HuH-7 (cell line): ENCODE measurements around the gene NEDD4L.
A peak's percentile ranks its signal among the peaks of the same experiment; 100 is the strongest.
"Not testable (repeated sequence)": the region's sequence is repeated elsewhere in the genome, so short reads cannot be mapped to it uniquely, and the experiment has no call there.

Experiments
- DNase-seq: peaks from one replicate; pipeline ENCODE4 v3.0.0; 2011; ENCODE audit warnings: low spot score

Gene NEDD4L

DNA sequence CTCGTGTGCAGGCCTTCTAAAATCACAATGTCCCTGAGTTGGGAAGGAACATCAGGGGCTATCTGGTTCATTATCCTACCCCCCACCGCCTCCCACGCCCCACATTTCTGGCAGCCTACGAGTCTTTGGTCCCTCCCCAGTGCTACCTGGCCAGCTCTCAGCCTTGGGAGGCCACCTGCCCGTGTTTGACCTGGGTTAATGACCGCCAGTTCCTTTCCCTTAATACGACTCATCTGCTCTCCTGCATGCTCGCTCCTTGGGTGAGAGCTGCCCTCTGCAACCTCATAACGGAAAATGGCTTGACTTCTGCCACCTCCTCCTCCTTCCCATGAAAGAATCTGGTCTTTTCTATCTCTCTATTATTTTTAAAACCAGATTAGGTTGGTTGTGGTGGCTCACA lies 112.5 kb downstream of the NEDD4L start:
- no peak for DNase-seq

GRCh38 chr18:58157237-58157636 lies 113.2 kb downstream of the NEDD4L start:
- DNase-seq: no peak

- no peak for DNase-seq
Measured at GRCh38 chr18:58158008-58158407, 114.0 kb downstream of the NEDD4L start.

DNA sequence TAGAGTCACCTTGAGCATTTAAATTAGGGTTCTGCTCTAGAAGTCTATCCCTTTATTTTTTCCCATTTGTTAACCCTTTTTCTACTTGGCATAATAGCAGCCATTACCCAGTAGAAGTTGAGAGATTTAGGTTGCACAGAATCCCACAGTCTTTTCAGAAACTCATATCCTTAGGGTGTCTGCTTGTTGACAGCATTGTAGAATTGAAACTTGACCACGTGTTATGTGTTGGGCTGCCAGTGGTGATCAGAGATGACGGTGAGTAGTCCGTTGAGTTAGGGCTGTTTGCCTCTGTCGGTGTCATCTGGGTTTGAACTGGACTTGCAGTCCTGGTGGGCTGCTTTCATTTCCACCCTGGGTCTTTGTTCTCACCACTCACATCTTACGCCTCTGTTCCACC lies 114.4 kb downstream of the NEDD4L start:
- no peak for DNase-seq

- no peak for DNase-seq
Measured at GRCh38 chr18:58161659-58162058, 117.6 kb downstream of the NEDD4L start.

DNA sequence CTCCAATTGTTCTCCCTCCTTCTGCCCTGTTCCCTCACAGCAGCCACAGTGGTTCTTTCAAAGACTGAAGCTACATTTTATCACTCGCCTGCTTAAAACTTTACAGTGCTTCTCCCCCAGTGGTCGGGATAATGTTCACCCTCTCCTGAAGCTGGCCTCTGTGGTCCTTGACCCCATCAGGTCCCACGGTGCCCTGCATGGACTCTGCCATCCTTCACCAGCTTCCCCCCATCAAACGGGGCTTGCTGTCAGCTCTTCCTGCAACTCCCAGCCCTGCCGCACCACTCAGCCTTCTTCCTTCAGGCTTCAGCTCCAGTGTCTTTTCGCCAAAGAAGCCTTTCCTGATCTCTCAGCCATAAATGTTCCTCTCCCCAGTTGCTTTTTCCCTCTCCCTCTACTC lies 118.1 kb downstream of the NEDD4L start:
- no peak for DNase-seq

DNA sequence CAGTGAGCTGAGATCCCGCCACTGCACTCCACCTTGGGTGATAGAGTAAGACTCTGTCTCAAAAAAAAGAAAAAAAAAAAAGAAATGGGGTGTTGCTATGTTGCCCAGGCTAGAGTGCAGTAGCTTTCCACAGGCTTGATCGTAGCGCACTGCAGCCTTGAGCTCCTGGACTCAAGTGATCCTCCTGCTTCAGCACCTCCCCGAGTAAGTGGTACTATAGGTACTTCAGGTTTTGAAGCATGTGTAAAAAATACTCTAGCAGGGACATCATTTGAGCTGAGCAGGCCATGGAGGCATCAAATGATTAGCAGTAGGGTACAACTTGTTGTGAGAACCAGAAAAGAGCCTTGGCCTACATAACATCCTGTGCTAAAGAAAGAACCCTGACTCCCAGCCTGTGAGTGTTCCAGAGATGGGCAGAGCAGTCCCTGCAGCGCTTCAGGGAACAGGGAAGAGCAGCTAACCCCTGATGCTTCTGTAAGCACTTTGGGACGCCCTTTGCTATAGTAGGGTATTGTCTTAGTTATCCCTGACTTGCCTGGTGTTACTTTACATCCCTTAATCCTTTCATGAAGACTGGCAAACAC lies 119.1 kb downstream of the NEDD4L start:
- DNase-seq: no peak

- no peak for DNase-seq
Measured at GRCh38 chr18:58166278-58166844, 122.3 kb downstream of the NEDD4L start.

- no peak for DNase-seq
Measured at GRCh38 chr18:58167073-58167472, 123.0 kb downstream of the NEDD4L start.

DNA sequence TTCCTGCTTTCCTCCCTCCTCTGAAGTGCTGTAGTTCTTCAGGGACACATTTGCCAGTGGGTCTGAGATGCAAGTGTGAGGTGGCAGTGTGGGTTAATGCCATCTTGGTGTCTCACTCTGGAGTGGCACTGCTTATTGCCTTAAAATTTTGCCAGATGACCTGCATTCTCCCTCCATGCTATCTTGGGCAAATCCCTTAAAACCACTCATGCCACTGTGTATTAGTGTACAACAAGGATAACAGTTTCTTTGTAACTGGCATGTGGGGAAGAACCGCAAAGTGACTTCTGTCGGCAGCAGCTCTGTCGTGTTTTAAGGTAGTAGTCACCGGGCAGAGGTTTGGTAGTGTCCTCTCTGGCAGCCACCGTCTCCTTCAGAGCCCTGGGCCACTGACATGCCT lies 124.2 kb downstream of the NEDD4L start:
- DNase-seq: no peak

DNA sequence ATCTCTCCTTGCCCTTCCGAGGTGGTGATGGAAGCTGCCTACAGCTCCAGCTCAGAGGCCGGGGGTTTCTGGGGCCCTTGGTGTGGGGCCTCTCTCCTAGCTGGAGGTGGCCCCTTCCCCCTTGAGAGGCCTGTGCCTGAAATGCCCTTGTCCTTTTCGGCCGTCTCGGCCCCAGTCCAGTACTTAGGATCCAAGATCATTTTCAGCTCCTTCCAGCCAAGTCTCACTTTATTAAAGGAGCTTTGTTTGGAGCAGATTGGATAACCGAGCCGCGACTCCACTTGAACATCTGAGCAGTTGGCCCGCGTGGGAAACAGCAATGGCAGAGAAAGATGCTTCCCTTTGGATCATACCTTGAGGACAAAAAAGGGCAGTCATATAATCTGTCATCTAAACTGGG lies 125.0 kb downstream of the NEDD4L start:
- no peak for DNase-seq

GRCh38 chr18:58169472-58169871 lies 125.4 kb downstream of the NEDD4L start:
- DNase-seq: no peak

- not testable (repeated sequence) for DNase-seq
Measured at GRCh38 chr18:58170036-58170435, 126.0 kb downstream of the NEDD4L start.

DNA sequence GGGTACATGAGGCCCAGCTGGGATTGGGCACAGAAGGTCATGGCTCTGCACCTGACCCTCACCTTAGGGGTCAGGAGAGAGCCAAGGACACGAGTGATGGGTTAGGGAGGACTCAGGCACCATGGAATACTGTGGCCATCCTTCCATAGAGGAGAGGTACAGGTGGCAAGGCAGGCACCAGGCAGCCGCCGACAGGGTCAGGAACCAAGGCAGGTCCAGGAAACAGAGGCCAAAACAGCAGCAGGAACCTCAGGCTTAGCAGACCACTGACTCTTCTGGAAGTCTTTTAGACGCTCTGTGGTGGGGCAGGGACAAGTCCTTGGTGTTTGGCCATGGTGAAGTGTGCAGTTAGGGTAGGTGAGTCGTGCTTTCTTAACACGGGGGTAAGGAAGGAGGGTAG lies 128.0 kb downstream of the NEDD4L start:
- DNase-seq: no peak

DNA sequence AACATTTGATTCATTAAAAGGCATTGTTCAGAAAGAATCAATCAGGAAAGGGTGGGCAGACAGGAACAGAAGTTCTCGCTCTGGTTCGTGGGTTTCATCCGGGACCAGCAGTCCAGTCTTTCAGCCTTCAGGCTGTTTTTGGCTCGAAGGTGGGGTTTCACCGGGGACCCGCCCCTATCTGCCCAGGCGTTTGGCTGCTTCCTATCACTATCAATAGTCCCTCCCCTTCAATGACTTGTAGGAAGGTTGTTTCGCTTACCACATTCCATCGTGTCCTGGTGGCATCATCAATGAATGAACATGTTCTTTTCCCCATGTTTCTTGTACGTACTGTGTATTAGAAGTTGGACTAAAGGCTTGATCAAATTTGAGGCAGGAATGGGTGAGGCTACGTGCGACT lies 130.3 kb downstream of the NEDD4L start:
- no peak for DNase-seq

GRCh38 chr18:58175122-58175785 lies 131.2 kb downstream of the NEDD4L start:
- no peak for DNase-seq

DNA sequence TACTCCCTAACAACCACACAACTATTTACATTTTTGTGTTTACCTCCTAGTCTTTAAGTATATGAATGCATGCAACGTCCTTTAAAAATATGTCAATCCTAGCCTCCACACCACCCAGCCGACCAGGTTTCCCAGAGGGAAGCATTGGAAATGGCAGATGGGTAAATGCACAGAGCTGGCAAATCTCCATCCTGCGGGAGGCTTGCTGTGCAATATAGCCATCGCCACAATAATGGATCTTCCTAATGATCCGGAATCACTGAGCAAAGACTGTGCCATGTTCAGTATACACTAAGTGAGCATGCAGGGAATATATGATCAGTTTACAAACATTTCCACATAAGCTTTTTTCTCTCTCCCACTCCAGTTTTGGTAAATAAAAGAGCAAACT lies 131.8 kb downstream of the NEDD4L start:
- no peak for DNase-seq

- no peak for DNase-seq
Measured at GRCh38 chr18:58177004-58177717, 133.1 kb downstream of the NEDD4L start.

DNA sequence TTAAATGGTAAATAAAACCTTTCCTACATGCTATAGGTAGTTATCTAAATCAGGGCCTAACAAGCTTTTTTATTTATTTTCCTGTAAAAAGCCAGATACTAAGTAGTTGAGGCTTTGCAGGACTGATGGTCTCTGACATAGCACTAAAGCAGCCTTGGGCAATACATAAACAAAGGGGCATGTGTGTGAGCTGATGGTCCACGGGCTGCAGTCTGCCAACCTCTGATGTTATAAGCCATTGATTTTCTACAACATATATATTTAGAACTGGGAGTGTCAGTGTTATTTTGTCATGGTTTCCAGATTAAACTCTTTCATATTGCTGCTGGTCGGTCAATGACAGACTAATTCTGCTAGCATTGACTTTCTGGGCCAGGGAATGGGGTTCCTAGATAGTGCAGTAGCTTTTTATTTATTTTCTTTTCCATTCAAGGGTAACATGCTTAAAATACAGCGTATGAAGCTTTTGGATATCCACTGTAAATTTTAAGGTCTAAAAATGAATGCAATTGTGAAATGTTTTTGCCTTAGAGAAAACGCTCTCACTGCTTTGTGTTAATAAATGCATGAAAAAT lies 134.0 kb downstream of the NEDD4L start:
- no peak for DNase-seq

GRCh38 chr18:58178511-58178910 lies 134.5 kb downstream of the NEDD4L start:
- no peak for DNase-seq

GRCh38 chr18:58180172-58180571 lies 136.1 kb downstream of the NEDD4L start:
- no peak for DNase-seq

DNA sequence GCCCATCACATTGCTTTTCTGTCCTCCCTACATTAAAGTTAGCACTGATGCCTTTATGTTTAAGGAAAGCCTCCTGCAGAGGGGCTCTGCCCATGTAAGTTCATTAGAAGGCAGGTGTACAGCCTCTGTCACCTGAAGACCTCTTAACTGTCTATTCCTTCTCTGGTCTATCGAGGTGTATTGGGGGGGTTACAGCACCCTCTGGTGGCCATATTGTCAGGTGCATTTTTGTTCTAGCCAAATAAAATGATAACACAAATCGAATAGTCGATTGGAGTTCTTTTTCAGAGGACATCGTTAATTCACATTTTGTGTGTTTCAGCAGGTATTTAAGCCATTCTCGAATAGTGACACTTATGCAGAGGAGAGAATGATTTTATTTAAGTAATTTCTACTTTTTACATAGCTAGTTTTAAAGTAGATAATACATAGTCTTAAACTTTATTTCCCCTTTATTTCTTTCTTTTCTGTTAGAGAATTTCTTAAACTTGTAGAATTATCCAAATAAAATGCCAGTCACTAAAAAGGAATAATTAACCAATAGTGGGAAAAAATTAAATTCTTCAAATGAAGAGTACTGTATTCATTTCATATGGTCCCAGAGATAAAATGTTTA lies 136.8 kb downstream of the NEDD4L start:
- DNase-seq: peak; percentile 47
